Muscle layer of duodenum (tissue), 2 donors: ENCODE measurements around the gene RMI1.
"Not testable (repeated sequence)": the region's sequence is repeated elsewhere in the genome, so short reads cannot be mapped to it uniquely, and the experiment has no call there.

Source experiments
- H3K27ac ChIP-seq: one replicate; pipeline ENCODE4 v1.7.0; 2013; ENCODE audit warnings: mild to moderate bottlenecking, low read length
- H3K27me3 ChIP-seq: one replicate; pipeline ENCODE4 v1.7.0; 2013; ENCODE audit warnings: low read depth, mild to moderate bottlenecking, control low read depth, low read length
- H3K36me3 ChIP-seq, 2 donors: one replicate each; pipeline ENCODE4 v1.7.0; 2013; ENCODE audit warnings: low read length in 2 of 2, control low read depth in 1 of 2, mild to moderate bottlenecking in 1 of 2; ENCODE audit not compliant: insufficient read depth in 2 of 2, control insufficient read depth in 1 of 2
- H3K4me1 ChIP-seq, 2 donors: one replicate each; pipeline ENCODE4 v1.7.0; 2013; ENCODE audit warnings: low read length in 2 of 2, mild to moderate bottlenecking in 2 of 2, control low read depth in 1 of 2, moderate library complexity in 1 of 2; ENCODE audit not compliant: insufficient read depth in 2 of 2, control insufficient read depth in 1 of 2
- H3K4me3 ChIP-seq, 2 donors: one replicate each; pipeline ENCODE4 v1.7.0; 2013; ENCODE audit warnings: low read length in 2 of 2, low read depth in 1 of 2, mild to moderate bottlenecking in 1 of 2
- H3K9me3 ChIP-seq, 2 donors: one replicate each; pipeline ENCODE4 v1.7.0; 2013; ENCODE audit warnings: low read length in 2 of 2, control low read depth in 1 of 2, mild to moderate bottlenecking in 1 of 2; ENCODE audit not compliant: control insufficient read depth in 1 of 2
- donor health status: healthy.

The RMI1 gene

GRCh38 chr9:84003246-84003645 is 22.6 kb downstream of the RMI1 start:
- H3K9me3 ChIP-seq, result no peaks in the 10 kb centered on the region
- H3K27ac ChIP-seq, result no peak overlapping the region
- no peaks in the 10 kb centered on the region for H3K4me1 ChIP-seq
- peaks cover 0 to 6% of the 10 kb centered on the region in 2 donors for H3K36me3 ChIP-seq
- H3K4me3 ChIP-seq, result no peak overlapping the region
- H3K27me3 ChIP-seq, result no peaks in the 10 kb centered on the region

- H3K4me1 ChIP-seq, result no peaks in the 10 kb centered on the region
- H3K27me3 ChIP-seq, result no peaks in the 10 kb centered on the region
- H3K36me3 ChIP-seq, result no peaks in the 10 kb centered on the region
- H3K27ac ChIP-seq, result no peak overlapping the region
- no peak overlapping the region for H3K4me3 ChIP-seq
- H3K9me3 ChIP-seq, result no peaks in the 10 kb centered on the region
Observed at GRCh38 chr9:84007662-84008061, 27.1 kb downstream of the RMI1 start.

GRCh38 chr9:84024041-84024575 is 43.5 kb downstream of the RMI1 start:
- no peaks in the 10 kb centered on the region for H3K4me1 ChIP-seq
- no peak overlapping the region for H3K27ac ChIP-seq
- H3K36me3 ChIP-seq, result no peaks in the 10 kb centered on the region
- no peak overlapping the region for H3K4me3 ChIP-seq
- no peaks in the 10 kb centered on the region for H3K27me3 ChIP-seq
- no peaks in the 10 kb centered on the region for H3K9me3 ChIP-seq

GRCh38 chr9:84027201-84027600 is 46.6 kb downstream of the RMI1 start:
- Histone ChIP-seq H3K36me3 (no peaks in the 10 kb centered on the region), H3K27ac (no peak overlapping the region), H3K4me1 (no peaks in the 10 kb centered on the region), H3K9me3 (no peaks in the 10 kb centered on the region), H3K27me3 (no peaks in the 10 kb centered on the region), H3K4me3 (no peak overlapping the region)

GRCh38 chr9:84031534-84031933 is 50.9 kb downstream of the RMI1 start:
- Histone ChIP-seq H3K27ac (no peak overlapping the region), H3K4me3 (no peak overlapping the region), H3K9me3 (no peaks in the 10 kb centered on the region), H3K27me3 (no peaks in the 10 kb centered on the region), H3K4me1 (no peaks in the 10 kb centered on the region), H3K36me3 (no peaks in the 10 kb centered on the region)

- not testable (repeated sequence) for H3K36me3 ChIP-seq, H3K9me3 ChIP-seq, H3K27ac ChIP-seq, H3K4me1 ChIP-seq, H3K27me3 ChIP-seq, H3K4me3 ChIP-seq
Observed at GRCh38 chr9:84041857-84042256, 61.3 kb downstream of the RMI1 start.

- Histone ChIP-seq H3K9me3 (no peaks in the 10 kb centered on the region), H3K36me3 (no peaks in the 10 kb centered on the region), H3K4me3 (no peak overlapping the region), H3K27me3 (no peaks in the 10 kb centered on the region), H3K27ac (no peak overlapping the region), H3K4me1 (no peaks in the 10 kb centered on the region)
Observed at GRCh38 chr9:84045481-84046097, 65.0 kb downstream of the RMI1 start.
